RWPE1 (cell line): ENCODE results near the gene UBA7.

ENCODE experiments used
- CTCF ChIA-PET: fragments of 350-600 bp; sonication (Branson Sonifier 250); formaldehyde crosslinking; extraction: SDS; loops from one replicate; lab custom pipeline; 2021; lab: Yijun Ruan, JAX
- POLR2A ChIA-PET: fragments of 400-600 bp; formaldehyde crosslinking; extraction: SDS; loops from one replicate; lab custom pipeline; 2020; ENCODE audit warnings: antibody characterized with exemption; ENCODE audit not compliant: low non-redundant PET; lab: Yijun Ruan, JAX
- DNase-seq: peaks from one replicate; pipeline ENCODE4 v3.0.0; 2012; ENCODE audit warnings: low spot score
- H3K27ac ChIP-seq: fragments of 450-650 bp; 2 replicates; pipeline ENCODE4 v1.5.1; 2017
- TF ChIP-seq, protein P1 (sequence below): fragments of 450-650 bp; conservative IDR thresholded peaks from 2 replicates; pipeline ENCODE4 v1.5.1; 2017; ENCODE audit warnings: low read depth, mild to moderate bottlenecking

UBA7 gene

DNA sequence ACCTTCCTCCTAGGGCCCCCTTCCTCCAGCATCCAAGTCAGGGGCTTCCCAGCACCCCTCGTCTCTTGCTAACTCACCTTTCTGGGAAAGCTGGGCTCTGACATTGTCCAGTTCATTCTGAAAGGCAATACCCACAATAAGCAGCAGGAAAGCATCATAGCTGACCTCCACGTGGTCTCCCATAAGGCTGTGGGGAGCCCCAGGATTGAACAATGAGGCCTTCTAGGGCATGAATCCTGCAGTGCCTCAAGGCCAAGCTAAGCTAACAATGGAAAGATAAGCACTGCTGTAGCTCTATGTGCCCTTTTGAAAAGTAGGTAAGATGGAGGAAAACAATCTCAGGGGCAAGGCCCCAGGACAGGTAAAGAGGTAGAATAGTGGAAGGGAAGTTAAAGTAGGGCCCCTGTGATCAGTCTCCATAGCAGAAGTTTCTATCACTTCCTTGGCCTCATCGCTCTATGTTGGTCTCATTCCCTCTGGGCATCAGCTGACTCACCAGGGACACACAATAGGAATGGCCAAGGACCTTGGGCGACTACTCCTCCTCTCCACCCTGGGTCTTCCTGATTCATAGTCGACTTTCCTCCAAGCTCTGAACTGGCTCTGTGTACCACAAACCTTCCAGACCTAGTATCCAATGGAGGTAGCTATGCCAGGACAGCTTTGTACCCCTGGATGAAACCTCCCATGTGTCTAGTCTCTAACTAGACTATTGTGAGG, 30.9 kb upstream of the UBA7 start:
- no peak for DNase-seq
- ChIA-PET CTCF (interaction anchor here (0.7 to 2.2 kb wide), 2 partner anchors 11 to 42 kb away, joined by 3 to 9 read pairs; partner anchors contain the start of gene INKA1), POLR2A (no interaction called here)
- TF ChIP-seq, protein P1, sequence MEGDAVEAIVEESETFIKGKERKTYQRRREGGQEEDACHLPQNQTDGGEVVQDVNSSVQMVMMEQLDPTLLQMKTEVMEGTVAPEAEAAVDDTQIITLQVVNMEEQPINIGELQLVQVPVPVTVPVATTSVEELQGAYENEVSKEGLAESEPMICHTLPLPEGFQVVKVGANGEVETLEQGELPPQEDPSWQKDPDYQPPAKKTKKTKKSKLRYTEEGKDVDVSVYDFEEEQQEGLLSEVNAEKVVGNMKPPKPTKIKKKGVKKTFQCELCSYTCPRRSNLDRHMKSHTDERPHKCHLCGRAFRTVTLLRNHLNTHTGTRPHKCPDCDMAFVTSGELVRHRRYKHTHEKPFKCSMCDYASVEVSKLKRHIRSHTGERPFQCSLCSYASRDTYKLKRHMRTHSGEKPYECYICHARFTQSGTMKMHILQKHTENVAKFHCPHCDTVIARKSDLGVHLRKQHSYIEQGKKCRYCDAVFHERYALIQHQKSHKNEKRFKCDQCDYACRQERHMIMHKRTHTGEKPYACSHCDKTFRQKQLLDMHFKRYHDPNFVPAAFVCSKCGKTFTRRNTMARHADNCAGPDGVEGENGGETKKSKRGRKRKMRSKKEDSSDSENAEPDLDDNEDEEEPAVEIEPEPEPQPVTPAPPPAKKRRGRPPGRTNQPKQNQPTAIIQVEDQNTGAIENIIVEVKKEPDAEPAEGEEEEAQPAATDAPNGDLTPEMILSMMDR: no peak
- H3K27ac ChIP-seq: no peak overlapping the region

DNA sequence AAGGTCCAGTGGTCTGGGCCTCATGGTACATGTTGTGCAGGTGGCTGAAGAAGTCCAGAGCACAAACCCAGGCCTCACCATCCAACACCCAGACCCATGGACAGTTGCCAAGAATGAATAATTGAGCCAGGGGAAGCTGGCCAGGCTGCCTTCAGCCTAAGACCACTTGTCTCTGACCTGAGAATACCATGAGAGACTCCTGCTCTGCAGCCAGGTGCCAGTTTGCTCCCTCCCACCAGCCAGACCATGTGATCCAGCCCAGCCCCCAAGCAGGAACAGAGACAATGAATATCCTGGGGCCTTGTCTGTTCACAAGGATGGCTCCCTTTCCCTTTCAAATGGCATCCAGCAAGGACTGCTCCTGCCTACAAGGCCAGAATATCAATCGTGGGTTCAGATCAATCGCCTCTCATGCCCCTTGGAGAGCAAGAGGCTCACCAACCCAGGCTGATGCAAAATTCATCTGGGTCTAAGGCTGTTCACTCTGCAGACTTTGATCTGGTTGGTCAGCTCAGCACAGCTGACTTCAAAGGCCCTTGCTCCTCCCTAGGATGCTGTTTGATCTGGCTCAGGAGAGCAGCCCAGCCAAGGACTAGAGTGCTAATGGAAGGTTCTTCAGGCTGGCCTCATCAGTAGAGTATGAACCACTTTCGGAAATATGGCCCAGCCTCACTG, 29.2 kb upstream of the UBA7 start:
- TF ChIP-seq, protein P1: no peak
- CTCF ChIA-PET: interaction anchor here (0.6 kb wide), 1 partner anchor 1294 kb away, joined by 3 read pairs; no protein-coding TSS in a partner anchor
- DNase-seq: no peak
- H3K27ac ChIP-seq: peak overlapping the region; percentile 61
- POLR2A ChIA-PET: no interaction called here

DNA sequence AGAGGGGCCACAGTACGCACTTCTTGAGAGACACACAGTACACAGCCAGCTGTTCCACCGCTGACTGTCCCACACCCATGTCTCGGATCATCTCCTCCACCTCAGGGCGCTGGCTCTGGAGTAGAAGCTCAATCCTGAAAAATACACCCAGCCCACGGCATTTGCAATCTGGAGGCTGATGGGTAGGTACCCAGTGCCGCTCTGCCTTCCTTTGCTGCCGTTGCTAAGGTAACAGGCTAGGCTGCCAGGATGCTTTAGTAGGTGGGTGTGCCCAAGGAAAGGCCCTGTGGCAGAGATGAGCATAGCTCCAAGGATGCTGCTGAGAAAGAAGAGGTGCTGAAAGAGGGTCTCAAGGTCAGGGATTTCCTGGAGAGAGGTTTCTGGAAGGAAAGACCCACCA, 28.1 kb upstream of the UBA7 start:
- no peak for DNase-seq
- CTCF ChIA-PET: no interaction called here
- TF ChIP-seq, protein P1: no peak
- POLR2A ChIA-PET: no interaction called here
- peak overlapping the region; percentile 61 for H3K27ac ChIP-seq

DNA sequence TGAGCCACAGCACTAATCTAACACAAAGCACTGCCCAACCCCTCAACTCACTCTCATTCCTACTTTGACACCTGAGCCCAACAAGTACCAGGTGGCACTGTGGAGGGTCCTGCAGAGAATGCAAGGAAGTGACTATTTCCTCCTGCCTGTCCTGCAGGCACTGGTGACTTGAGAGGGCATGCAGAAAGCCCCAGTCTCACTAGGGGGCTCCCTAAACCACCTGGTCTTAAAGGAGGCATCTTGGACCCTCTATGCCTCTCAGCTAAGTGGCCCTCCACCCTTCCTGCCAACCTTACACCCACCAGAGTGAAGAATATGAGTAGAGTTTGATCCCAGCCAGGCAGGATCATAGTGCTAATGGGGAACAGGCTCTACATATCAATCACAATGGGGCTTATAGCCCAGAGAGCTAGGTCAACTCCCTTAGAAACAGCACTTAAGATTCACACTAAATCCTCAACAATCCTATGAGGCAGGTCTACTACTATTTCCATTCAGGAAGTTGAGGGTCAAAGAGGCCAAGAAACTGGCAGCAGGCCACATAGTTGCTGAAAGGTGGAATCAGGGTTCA, 27.5 kb upstream of the UBA7 start:
- ChIA-PET POLR2A (no interaction called here), CTCF (no interaction called here)
- no peak for DNase-seq
- TF ChIP-seq, protein P1: no peak
- H3K27ac ChIP-seq: peak overlapping the region; percentile 61

DNA sequence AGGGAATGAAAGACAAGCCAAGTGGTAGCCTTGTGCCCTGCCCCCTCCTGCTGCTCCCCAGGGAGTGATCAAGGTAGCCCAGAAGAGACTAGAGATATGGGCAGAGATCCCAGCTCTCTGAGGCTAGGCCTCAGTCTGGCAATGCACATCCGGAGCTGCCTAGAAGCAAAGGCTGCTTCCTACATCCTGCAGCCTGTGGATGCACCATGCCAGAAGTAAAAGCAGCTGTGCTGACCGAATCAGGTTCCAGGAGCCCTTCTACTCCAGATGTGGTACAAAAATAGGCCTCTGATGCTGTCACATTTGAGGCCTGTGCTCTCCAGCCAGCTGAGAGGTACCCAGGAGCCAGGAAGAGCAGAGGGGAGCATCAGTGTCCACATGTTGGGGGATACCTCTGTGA, 26.6 kb upstream of the UBA7 start:
- CTCF ChIA-PET: interaction anchor here (3.1 kb wide), 1 partner anchor 39 kb away, joined by 40 read pairs; the partner anchor contains the start of genes CDHR4 and INKA1
- no peak for DNase-seq
- POLR2A ChIA-PET: no interaction called here
- peak overlapping the region; percentile 61 for H3K27ac ChIP-seq
- TF ChIP-seq, protein P1: no peak

DNA sequence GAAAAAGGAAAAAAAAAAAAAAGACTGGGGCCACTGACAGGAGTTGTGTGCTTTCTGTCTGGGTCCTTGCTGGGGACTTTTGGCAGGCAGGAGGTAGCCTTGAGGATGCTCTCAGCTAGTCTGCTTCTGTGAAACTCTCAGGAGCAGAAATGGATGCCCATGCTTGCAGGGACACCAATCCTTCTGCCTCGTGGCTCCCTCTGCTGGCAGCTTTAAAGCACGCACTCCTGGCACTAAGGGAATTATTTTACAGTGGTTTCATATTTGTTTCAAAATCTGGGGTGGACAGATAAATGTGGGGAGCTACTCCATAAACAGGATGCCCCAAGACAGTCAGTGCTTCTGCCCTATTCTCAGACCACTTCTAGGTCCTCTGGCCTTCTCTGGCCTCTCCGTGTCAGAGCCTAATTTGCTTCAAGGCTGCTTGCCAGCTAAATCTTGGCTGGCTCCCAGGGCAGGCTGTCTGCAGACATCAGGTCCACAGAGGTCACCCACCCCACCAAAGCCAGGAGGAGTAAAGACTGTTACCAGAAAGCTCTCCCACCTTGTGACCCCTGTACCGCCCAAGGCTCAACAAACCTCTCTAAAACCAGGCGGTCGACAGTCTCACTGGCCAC, 25.5 kb upstream of the UBA7 start:
- peak; percentile 51 for DNase-seq
- ChIA-PET POLR2A (no interaction called here), CTCF (interaction anchor here (0.5 to 3.1 kb wide), 12 partner anchors 9 to 98 kb away, joined by 3 to 40 read pairs (median 4); partner anchors contain the start of genes CDHR4, INKA1 and IP6K1)
- H3K27ac ChIP-seq: peak overlapping the region; percentile 61
- TF ChIP-seq, protein P1: peak; percentile 90
